Stimulated activated CD8-positive, alpha-beta memory T cell treated with anti-CD3 and anti-CD28 coated beads, Interleukin-2, amount 100 ng/mL, for 48 hours (primary cell): Measurements from ENCODE around the gene MYO1D.

Experiments used
- DNase-seq, 2 donors: peaks; one replicate each; pipeline ENCODE4 v3.0.0-alpha.2; 2020; ENCODE audit warnings: low read depth in 2 of 2

MYO1D gene

GRCh38 chr17:32504166-32504990 lies 372.5 kb downstream of the MYO1D start:
- no peak for DNase-seq

DNA sequence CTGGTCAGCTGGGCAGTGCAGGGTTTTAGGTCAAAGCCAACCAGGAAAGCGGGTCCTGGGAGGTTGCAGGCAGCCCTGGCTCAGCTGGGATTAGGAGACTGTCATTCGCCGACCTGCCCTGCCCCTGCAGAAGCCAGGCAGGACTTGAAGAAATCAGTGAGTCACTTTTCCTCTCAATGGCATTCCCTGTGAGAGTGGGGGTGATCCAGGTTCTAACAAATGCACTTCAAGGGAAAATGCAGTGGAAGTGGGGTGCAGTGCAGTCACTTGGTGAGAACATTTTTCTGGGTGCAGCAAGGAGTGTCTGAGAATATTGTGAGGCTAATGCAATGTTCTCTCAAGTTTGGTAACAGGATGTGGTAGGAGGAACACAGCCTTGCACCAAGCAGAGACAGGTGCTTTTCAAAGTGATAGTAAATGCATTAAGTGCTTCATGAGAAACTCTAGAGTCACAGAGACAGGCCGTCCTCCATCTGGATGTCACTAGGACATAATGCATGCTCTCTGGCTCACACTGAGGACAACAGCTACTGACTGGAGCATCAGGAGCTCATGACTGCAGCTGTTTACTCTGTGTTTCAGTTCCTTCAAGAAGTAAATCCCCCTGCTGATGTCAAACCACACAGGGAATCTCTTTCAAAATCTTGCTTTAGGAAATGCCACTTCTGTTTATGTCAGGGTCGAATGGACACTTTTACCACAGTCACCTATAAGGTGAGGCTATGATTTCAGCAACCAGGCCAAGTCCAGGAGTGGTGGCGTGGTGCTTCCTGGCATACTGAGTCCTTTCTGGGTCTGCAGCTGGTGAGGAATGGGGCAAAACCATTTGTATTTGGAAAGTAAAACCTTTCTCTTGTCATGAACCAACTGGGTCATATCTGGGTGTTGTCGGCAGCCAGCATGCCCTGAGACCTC lies 373.4 kb downstream of the MYO1D start:
- no peak for DNase-seq

DNA sequence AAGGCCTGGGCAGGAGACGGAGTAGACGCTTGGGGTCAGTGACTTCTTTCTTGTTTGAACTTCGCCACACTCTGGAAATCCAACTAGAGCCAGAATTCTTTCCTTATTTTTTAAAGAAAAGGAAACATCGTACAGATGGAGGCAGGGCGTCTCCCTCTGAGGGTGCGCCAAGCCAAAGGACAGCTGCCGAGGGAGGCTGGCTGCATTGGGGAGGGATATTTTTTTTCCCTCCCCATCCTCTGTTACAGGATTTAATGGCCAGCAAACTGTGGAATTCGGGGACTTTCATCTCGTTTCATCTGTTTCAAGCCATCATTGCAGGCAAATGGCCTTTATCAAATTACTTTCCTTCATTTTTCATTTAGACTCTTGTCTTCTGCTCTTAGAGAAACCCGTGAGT lies 374.2 kb downstream of the MYO1D start:
- DNase-seq, result no peak

DNA sequence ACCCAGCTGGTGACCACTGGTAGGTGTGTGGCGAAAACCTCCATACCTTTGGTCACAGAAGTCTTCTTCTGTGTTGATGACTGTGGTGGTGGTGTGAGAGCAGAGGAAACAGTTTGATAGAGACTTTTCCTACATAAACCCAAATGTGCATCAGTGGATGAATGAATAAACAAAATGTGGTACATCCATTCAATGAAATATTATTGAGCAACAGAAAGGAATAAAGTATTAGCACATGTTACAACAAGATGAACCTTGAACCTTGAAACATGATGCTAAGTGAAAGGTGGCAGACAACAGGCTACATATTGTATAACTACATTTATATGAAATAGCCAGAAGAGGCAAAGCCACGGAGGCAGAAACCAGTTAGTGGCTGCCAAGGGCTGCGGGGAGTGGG lies 374.9 kb downstream of the MYO1D start:
- no peak for DNase-seq

DNA sequence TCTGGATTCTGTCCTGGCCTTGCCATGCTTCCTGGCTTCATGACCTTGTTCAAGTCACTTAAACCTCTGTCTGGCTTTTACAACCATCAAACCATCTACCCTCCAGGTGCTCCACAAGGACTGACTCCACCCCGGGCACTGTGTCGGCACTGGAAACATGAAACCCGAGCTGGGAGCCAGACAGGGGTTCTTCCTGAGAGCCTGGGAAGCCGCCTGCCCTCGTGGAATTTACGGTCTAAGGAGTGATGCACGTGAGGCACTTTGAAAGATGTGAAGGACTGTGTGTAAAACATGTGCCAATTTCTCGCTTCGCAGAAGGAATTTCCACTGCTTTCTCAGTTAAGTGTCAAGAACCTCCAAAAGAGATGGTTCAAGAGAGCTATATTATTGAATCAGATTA lies 378.5 kb downstream of the MYO1D start:
- no peak for DNase-seq

DNA sequence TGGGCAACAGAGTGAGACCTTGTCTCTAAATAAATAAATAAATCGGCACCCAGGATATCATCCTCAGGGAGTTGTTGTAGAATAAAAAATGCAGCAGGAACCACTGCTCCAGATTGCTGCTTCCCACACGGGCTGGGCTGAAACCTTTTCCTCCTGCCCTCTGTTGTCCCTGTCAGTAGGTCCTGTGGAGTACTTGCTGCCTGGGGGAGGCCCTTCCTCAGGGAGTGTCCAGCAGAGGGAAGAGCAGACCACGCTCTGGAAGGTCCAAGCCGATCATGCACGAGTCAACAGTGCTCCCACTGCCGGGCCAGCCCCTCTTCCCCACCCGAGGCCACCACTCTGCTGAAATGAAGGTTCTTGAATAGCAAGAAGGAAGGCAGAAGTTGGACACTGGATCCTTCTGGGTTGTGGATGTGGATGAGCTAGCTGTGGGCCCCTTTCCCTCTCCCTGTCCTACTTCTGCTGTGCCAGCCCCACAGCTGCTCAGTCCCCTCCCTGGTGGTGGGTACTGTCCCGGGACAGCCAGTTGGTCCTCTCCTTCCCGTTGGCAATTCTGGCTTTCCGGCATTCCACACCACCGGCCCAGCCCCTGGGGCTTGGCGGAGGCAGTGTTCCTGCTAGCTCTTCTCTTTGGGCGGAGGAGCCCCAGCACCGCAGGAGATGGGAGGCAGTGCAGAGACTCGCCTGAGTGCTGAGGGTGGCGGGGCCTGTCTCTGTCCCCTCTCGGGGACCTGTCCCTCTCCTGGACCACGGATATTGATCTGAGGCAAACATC lies 379.3 kb downstream of the MYO1D start:
- no peak for DNase-seq

DNA sequence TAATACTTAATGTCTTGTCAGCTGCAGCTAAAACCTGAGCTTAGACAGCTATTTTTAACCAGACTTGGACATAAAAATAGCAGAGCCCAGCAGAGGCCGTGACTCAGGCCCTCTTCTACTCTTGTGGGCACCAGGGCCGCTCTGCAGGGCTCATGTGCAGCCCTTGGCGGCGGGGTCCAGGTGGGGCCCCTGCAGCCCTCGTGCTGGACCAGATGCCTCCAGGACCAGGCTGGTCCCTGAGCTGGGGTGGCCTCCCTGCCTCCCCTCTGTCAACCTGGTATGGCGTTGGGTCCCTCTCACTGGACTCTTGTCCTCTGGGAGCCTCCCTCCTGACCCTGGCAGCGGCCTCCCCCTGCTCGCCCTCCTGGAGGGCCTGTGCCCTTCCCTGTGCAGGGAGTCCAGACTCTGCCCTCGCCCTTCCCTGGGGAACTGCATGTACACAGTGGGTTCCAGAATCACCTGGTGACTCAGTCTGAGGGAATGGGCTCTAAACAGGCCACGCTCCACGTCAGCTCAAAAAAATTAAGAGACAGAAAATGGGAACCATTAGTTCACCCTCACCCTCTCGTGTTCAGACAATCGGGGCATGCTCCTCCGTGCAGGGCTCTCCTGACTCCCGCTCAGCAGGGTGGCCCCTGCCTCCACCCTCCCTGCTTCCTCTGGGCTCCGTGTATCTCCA lies 380.4 kb downstream of the MYO1D start:
- no peak for DNase-seq

GRCh38 chr17:32495359-32496231 lies 381.3 kb downstream of the MYO1D start:
- no peak for DNase-seq

GRCh38 chr17:32494621-32495358 lies 382.1 kb downstream of the MYO1D start:
- DNase-seq, result no peak

GRCh38 chr17:32493976-32494513 lies 382.9 kb downstream of the MYO1D start:
- DNase-seq, result no peak

- no peak for DNase-seq
These were observed 383.4 kb downstream of the MYO1D start for GRCh38 chr17:32493571-32493970.

DNA sequence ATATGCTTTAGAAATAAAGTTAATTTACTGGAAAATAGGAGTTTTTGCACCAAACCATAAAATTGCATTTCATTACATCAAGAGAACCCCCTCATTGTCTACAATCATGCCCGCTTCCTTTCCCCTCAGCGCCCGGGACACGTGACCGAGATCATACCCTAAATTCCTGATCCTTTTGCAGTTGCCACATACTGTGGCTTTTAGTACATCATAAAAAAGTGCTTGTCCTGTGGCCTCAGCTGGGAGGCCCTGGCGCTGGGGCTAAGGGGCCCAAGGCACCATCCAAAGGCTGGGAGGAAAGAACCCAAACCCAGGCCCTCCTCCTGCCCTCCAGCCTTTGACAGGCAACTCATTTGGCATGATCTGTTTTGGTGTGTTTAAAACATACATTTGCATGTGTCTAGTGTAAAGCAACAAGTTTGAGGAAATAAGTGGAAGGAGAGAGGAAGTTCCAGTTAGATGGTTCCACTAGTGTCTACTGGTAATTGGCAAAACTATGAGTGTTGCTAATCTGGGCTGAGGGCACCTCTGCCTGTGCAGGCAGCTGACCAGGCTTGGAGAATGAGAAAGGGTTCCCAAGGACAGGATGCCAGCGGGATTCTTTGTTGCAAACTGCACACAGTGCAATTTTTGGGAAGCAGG lies 384.2 kb downstream of the MYO1D start:
- no peak for DNase-seq

DNA sequence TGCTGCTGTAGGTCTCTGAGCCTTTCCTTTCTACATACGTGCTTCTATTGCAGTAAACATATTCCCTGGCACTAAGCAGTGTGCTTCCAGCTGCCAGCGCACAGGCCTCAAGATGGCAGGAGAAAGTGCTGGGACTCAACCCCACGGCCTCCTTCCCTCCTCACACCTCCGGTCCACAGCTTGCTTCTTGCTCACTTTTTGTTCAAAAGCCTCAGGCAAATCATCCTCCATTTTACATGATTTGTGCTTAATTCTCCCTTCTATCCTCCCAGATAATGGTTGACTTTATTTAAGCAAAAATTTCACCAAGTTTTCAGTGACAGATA lies 384.7 kb downstream of the MYO1D start:
- DNase-seq, result no peak

DNA sequence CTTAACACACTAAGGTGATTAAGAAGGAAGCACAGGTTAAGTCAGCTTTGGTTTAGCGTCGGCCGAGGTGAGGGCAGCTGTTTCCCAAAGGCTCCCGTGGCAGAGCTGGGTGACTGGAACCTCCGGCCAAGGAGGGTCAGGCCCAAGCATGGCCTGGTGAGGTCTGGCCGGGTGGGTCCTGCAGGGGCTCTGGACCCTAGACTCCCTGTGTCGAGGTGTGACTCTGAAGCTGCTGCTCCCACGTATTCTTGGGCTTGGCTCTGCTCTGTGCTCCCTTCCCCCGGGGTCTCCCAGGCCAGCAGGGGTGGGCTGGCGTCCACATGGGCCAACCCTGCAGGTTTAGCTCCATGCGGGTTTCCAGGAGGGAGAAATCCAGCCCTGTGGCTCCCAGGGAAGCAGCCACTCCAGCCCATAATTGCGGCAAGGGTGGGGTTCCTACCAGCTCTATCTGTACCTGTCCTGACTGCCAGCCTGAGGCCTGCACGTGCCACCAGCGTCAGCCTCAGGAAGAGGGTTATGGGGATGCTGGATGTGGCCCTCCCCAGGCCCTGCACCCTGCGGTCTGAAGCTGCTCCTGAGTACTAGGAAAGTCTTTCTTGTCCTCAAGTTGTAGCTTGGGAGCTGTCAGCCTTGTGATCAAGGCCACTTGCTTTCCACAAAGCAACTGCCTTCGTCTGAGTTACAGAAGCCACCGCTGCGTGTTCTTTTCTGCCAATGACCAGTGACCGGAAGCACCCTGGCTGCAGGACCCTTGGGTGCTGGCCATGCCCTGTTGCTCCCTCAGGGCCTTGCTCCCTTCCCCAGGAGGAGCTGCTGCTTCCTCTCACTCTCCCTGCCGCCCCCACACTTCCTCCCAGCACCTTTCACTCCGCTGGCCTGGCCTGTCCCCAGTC lies 385.3 kb downstream of the MYO1D start:
- no peak for DNase-seq

- no peak for DNase-seq
These were observed 386.8 kb downstream of the MYO1D start for GRCh38 chr17:32490101-32490482.

GRCh38 chr17:32489320-32490100 lies 387.4 kb downstream of the MYO1D start:
- no peak for DNase-seq

GRCh38 chr17:32488604-32489180 lies 388.2 kb downstream of the MYO1D start:
- DNase-seq, result no peak
